ENCODE results near the gene MSRB3.

DNA sequence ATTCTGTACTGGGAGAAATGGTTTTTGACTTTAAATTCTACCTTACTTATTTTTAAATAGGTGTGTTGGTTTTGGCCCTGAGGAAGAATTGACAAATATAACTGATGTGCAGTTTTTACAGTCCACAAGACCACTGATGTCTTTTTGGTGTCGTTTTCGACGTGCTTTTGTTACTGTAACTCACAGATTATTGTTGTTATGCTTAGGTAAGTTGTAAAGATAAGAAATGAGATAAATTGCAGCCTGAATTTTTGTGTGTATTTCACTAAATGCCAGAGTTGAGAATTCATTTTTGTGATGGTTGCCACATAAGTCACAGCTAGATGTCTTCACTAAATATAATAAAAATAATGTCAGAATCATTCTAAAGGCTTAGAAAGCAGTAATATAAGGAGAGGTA is 39.9 kb upstream of the MSRB3 start:
- TF ChIP-seq, protein P1, sequence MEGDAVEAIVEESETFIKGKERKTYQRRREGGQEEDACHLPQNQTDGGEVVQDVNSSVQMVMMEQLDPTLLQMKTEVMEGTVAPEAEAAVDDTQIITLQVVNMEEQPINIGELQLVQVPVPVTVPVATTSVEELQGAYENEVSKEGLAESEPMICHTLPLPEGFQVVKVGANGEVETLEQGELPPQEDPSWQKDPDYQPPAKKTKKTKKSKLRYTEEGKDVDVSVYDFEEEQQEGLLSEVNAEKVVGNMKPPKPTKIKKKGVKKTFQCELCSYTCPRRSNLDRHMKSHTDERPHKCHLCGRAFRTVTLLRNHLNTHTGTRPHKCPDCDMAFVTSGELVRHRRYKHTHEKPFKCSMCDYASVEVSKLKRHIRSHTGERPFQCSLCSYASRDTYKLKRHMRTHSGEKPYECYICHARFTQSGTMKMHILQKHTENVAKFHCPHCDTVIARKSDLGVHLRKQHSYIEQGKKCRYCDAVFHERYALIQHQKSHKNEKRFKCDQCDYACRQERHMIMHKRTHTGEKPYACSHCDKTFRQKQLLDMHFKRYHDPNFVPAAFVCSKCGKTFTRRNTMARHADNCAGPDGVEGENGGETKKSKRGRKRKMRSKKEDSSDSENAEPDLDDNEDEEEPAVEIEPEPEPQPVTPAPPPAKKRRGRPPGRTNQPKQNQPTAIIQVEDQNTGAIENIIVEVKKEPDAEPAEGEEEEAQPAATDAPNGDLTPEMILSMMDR (optimal IDR thresholded peaks at IDR 0.05 in 1 of 3, IDR thresholded peaks at IDR 0.05 in 1 of 3, conservative IDR thresholded peaks at IDR 0.05 in 1 of 3; ENCODE audit: extremely low read depth in 1 of 3, insufficient read depth in 2 of 3, low read length in 3 of 3), result no peak
- TF ChIP-seq EZH2 (IDR thresholded peaks at IDR 0.05; ENCODE audit: low read length), result no peak
